ENCODE results near the gene C14orf39.

GRCh38 chr14:60488175-60488574 lies 2.3 kb upstream of the C14orf39 start:
- no peak for TF ChIP-seq EZH2phosphoT487 (IDR thresholded peaks at IDR 0.05; ENCODE audit: insufficient read depth, low read depth)
- no peak for TF ChIP-seq EZH2 (IDR thresholded peaks at IDR 0.05; ENCODE audit: insufficient read depth, poor library complexity, severe bottlenecking)
